GM12873 (cell line): ENCODE results near the gene RHOF.

ENCODE experiments used
- CTCF ChIP-seq: IDR thresholded peaks from 2 replicates; pipeline ENCODE4 v1.5.1; 2012; ENCODE audit warnings: low read depth, mild to moderate bottlenecking, moderate library complexity, low read length, control low read depth; ENCODE audit not compliant: insufficient read depth; ENCODE audit errors: missing control alignments

Gene RHOF

GRCh38 chr12:121764808-121765207 lies 28.7 kb downstream of the RHOF start:
- no peak for TF ChIP-seq CTCF

GRCh38 chr12:121762269-121762668 lies 31.2 kb downstream of the RHOF start:
- TF ChIP-seq CTCF: no peak

GRCh38 chr12:121755591-121755990 lies 37.9 kb downstream of the RHOF start:
- TF ChIP-seq CTCF: no peak

- no peak for TF ChIP-seq CTCF
Measured at GRCh38 chr12:121754836-121755235, 38.7 kb downstream of the RHOF start.

- TF ChIP-seq CTCF: no peak
Measured at GRCh38 chr12:121753844-121754264, 39.6 kb downstream of the RHOF start.

GRCh38 chr12:121751749-121752351 lies 41.6 kb downstream of the RHOF start:
- TF ChIP-seq CTCF: no peak

GRCh38 chr12:121751034-121751433 lies 42.5 kb downstream of the RHOF start:
- no peak for TF ChIP-seq CTCF

- TF ChIP-seq CTCF: no peak
Measured at GRCh38 chr12:121750507-121750955, 43.0 kb downstream of the RHOF start.
